ENCODE data around the gene GPATCH2L.

GPATCH2L gene

GRCh38 chr14:76151398-76152332 is at the start of gene GPATCH2L:
Gene GPATCH2L (plus strand): TSS chr14:76151922. CDS start chr14:76154364, 2,442 bp downstream.
- peak; percentile 97 to 99 for DNase-seq (ENCODE audit: low read depth in 2 of 2)

GRCh38 chr14:76104802-76105355 is 46.8 kb upstream of the GPATCH2L start:
- DNase-seq (ENCODE audit: low read depth in 2 of 2), result no peak

- no peak for DNase-seq (ENCODE audit: low read depth in 2 of 2)
Measured at GRCh38 chr14:76106188-76106587, 45.5 kb upstream of the GPATCH2L start.

- DNase-seq (ENCODE audit: low read depth in 2 of 2), result no peak
Measured at GRCh38 chr14:76109087-76109880, 42.4 kb upstream of the GPATCH2L start.

GRCh38 chr14:76112889-76113624 is 38.7 kb upstream of the GPATCH2L start:
- no peak for DNase-seq (ENCODE audit: low read depth in 2 of 2)

- no peak for DNase-seq (ENCODE audit: low read depth in 2 of 2)
Measured at GRCh38 chr14:76113691-76114090, 38.0 kb upstream of the GPATCH2L start.

- no peak for DNase-seq (ENCODE audit: low read depth in 2 of 2)
Measured at GRCh38 chr14:76115010-76115422, 36.7 kb upstream of the GPATCH2L start.

- no peak for DNase-seq (ENCODE audit: low read depth in 2 of 2)
Measured at GRCh38 chr14:76117789-76118484, 33.8 kb upstream of the GPATCH2L start.

- no peak for DNase-seq (ENCODE audit: low read depth in 2 of 2)
Measured at GRCh38 chr14:76118594-76118993, 33.1 kb upstream of the GPATCH2L start.

- no peak for DNase-seq (ENCODE audit: low read depth in 2 of 2)
Measured at GRCh38 chr14:76121089-76121748, 30.5 kb upstream of the GPATCH2L start.

GRCh38 chr14:76123426-76124225 is 28.1 kb upstream of the GPATCH2L start:
- DNase-seq (ENCODE audit: low read depth in 2 of 2), result no peak

- DNase-seq (ENCODE audit: low read depth in 2 of 2), result no peak
Measured at GRCh38 chr14:76125511-76125910, 26.2 kb upstream of the GPATCH2L start.

- DNase-seq (ENCODE audit: low read depth in 2 of 2), result no peak
Measured at GRCh38 chr14:76126076-76126475, 25.6 kb upstream of the GPATCH2L start.

GRCh38 chr14:76129851-76130576 is 21.7 kb upstream of the GPATCH2L start:
- DNase-seq (ENCODE audit: low read depth in 2 of 2), result no peak

GRCh38 chr14:76131071-76131965 is 20.4 kb upstream of the GPATCH2L start:
- no peak for DNase-seq (ENCODE audit: low read depth in 2 of 2)

GRCh38 chr14:76133103-76133502 is 18.6 kb upstream of the GPATCH2L start:
- DNase-seq (ENCODE audit: low read depth in 2 of 2), result no peak

GRCh38 chr14:76134231-76134630 is 17.5 kb upstream of the GPATCH2L start:
- no peak for DNase-seq (ENCODE audit: low read depth in 2 of 2)

- DNase-seq (ENCODE audit: low read depth in 2 of 2), result no peak
Measured at GRCh38 chr14:76135722-76136121, 16.0 kb upstream of the GPATCH2L start.

All from stimulated activated CD4-positive, alpha-beta T cell treated with anti-CD3 and anti-CD28 coated beads, Interleukin-1b, Interleukin-23, amount 100 ng/mL, for 4 hours (primary cell).